IPS DF 19.7 (cell line): ENCODE measurements around the gene DENND6B.

Experiments used
- DNase-seq: peaks from one replicate; pipeline ENCODE4 v3.0.0-alpha.2; 2013; ENCODE audit warnings: low read depth, low spot score

DENND6B gene

DNA sequence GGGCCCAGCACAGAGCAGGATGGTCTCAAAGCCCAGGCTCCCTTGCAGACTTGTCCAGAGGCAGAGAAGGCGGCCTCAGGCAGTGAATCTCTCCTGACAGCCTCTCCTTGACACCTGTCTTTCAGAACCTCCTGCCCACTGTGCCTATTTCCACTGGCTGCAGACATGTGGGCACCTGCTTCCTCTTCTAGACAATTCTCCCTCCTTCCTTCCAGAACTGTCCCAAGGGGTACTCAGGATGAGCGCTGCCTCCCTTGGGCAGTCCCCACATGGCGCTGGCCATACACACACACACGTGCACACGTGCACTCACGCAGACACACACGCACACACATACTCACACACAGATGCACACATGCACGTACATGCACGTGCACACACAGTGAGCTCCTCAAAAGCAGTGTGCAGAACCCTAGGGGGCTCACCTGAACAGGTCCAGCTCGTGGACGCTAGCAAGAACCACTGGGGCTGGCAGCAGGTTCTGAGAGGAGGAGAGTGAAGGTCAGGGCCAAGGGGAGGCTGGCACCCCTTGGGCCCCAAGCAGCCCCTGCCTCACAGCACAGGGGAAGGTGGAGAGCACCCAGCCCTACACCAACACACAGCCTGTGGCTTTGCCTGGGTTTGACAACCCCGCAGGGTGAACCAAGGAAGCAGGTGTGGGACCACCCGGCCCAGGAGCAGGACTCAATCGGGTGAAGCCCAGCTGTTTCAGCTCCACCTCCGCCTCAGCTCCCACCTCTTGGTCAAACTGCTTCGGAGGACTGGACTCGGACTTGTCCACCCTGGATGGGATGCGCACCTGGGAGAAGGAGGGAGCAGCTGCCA lies 11.3 kb downstream of the DENND6B start:
- DNase-seq, result no peak

DNA sequence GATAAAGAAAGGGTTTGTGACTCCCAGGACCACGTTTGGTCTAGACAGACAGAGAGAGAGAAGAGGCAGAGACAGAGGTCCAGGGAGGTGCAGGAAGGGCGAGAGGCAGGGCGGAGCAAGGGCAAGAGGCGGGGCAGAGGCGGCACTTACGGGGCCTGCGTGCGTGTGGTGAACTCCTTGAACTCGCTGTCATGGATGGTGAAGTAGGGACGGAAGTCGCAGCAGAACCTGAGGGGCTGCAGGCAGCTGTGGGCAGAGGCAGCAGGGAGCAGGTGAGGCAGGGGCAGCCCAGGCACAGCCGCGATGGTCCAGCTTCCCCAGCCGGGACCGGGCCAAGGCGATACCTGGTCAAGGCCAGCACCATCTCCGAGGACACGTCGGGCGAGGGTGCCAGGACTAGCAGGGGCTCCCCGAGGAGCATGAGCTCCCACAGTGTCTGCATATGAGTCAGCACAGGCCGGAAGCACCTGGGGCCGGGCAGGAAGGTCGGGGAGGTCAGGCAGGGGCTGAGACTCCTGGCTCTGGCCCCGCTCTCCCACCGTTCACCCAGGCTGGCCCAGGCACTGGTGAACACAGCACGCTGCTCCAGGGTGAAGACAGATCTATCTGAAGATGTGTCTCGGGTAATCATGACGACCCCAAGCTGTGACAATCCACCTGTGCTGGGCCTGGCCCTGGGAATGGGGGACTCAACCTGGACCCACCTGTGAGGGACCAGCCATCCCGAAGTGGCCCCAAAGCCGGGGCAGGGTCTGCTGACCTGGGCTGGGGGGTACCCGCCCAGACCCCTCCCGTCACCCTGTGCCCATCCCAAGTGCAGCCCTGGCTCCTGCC lies 12.1 kb downstream of the DENND6B start:
- DNase-seq, result no peak

DNA sequence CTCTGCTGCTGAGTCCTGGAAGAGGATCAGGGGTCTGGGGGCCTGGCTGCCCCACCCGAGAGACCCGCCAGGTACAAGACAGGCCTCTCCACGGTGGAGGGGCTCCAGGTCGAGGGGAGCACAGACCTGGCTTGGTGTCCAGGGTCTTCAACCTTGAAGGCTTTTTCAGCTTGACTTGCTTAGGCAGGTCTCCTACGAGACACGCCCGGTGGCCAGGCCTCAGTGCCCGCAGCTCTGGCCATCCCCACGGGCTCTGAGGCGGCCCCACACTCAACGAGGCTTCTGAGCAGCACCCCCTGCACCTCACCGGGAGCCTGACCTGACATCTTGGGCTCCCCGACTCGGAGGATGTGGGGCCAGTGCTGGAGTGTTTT lies 12.7 kb downstream of the DENND6B start:
- no peak for DNase-seq

DNA sequence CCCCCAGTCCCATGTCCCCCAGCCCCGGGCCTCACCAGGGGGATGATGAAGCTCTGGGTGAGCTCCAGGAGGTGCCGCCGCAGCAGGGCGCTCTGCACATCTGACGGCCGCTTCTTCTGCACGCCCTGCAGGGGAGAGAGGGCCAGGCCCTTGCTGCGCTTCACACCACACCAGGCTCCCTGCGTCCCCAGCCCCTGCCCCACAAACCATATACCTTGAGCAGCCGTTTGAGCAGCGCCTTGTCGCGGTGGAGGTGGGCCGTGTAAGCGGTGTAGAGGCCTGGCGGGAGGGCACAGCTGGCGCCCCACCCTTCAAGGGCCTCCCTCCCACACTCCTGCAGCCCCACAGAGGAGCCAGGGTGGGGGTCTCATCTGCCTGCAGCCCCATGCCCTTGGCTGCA lies 13.2 kb downstream of the DENND6B start:
- DNase-seq, result no peak

DNA sequence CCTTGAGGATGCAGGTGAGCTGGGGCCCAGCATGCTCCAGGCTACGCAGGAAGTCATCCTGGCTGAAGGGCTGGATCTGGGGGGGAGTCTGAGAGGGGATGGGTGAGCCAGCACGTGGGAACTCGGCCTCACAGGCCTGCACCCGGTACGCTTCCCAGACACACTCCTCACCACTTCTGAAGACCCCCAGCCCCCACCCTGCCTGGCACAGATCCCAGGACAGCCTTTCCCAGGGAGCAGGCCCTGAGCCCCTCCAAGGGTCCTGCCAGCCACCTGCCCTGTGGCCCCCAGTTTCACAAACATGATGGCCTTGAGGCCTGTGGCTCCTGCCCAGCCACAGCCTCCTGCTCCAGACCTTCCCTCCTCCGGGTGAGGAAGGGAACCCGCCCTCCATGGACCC lies 13.8 kb downstream of the DENND6B start:
- no peak for DNase-seq

DNA sequence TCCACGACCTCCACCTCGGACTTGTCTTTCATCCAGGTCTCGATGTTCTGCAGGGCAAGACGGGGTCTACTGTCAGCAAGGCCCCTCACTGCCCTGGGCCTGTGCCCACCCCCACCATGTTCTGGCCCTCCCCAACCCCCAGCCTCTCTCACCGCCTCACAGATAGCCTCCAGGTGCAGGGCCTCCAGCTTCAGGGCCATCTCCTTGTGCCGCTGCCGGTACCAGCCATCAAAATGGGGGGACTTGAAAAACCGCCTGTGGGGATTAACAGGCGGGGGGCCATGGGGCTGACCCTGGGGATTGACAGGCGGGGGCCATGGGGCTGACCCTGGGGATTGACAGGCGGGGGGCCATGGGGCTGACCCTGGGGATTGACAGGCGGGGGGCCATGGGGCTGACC lies 14.4 kb downstream of the DENND6B start:
- no peak for DNase-seq

DNA sequence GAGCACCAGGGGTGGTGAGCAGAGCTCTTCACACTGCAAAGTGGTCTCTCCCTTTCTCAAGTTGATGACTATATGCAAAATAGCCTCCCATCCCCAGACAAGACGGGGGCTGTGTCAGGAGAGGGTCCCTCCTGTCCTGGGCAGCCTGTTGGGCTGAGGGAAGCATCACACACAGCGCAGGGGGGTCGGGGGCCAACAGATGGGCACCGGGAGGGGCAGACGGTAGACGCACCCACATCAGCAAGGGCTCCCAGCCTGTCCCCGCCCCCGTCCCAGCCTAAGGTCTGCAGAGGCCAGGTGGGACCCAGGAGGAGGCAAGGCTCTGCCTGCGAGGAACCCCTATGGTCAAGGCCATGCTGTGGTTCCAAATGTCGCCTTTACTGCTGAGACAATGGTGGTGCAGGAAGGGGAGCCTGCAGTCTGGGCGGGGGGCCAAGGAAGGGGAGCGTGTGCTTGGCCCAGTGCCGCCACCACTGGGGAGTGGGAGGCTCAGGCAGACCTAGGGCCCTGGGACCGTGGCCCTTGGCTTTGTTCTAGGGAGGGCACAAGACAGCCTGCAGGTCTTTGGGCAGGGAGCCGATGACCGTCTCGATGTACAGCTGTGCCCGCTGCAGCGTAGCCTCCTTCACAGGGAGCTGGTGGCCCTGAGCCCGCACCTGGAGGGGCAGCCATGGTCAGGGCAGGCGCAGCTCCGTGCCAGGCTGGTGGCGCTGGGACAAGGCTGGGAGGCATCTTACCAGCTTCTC lies 15.0 kb downstream of the DENND6B start:
- DNase-seq, result no peak

DNA sequence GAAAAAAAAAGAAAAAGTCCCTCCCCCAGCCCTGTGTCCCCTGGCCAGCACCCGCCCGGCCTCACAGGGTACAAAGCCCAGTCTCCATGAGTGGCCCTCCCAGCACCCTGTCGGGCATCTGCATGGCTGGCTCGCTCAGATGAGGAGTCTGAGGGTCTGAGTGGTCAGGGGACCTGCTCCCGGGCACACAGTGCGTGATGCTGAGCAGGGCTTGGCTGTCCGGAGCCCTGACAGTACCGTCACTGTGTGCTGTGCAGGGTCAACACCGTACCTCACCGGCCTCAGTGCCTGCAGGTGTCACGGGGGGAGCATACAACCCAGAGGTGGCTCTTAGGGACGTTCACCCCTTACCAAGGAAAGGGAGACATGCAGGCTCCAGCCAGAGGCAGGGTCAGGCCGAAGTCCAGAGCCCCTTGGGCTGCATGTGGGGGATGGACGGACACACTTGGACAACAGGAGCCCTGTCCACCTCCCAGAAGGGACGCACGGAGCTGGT lies 15.8 kb downstream of the DENND6B start:
- no peak for DNase-seq

DNA sequence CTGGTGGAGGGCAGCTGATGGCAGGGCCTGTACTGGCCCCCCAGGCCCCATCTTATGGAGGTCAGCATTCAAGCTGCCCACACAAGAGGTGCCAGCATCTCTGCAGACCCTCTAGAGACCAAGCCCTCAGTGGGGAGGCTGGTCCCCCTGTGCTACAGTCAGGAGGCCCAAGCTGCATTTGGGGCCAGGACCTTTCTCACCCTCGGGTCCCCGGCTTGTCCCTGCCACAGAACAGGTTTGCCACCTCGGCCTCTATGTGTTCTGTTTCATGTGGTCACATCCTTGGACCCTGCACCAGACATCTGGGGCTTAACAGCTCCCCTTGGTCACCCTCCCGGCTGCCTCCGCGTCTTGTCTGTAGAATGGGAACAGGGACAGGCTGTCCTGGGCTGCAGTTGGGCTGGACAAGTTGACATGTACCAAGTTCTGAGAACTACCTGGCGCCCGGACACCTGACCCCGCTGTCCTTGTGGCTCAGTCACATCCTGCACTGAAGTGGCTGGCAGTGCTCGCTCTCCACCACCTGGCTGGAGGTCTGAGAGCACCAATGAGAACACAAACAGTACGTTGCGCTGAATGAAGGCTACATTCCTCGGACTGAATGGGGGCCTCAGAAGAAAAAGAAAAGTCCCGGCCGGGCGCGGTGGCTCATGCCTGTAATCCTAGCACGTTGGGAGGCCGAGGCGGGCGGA lies 16.6 kb downstream of the DENND6B start:
- DNase-seq, result no peak

DNA sequence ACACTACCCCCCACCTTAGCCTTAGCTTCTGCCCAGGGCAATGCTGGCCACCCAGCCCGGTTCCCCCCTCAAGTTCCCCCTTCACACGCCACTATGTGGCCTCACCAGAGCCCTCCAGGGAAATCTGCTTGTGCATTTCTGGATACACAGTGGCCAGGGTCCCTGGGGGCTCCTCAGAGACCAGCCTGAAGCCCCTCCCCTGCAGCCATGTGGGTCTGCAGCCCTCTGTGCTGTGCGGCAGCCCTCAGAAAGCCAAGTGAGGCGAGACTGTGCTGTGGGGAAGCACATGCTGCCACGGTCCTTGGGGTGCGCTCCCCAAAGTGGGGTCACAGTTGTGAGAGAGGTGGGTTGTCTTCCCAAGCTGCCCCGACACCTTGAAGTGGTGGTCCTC lies 17.2 kb downstream of the DENND6B start:
- DNase-seq, result no peak

DNA sequence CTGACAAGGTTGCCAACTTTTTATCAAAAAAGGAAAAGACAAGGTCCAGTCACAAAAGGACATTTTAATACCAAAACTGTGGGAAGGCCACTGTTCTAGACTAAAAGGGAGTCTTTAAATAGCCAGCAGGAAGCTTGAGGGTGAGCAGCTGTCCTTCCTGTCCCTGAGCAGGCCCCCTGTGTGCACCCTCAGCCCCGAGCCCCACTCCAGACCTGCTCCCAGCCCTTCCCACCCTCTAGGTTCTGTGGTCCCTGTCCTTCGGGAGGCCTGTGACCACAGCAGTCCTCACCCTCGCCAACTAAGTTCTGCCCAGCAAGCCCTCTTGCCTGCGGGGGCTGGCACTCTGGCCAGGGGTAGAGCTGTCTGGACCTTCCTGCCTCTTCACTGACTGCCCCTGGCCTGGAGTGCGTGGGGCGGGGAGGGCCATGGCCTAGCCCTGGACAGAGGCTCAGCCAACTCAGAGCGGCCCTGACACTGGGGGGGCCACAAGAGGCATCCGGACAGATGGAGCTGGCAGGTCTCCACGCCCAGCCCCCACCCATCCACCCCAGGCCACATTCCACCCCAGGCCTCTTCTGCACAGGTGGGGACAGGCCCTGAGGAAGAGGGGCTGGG lies 17.7 kb downstream of the DENND6B start:
- no peak for DNase-seq

DNA sequence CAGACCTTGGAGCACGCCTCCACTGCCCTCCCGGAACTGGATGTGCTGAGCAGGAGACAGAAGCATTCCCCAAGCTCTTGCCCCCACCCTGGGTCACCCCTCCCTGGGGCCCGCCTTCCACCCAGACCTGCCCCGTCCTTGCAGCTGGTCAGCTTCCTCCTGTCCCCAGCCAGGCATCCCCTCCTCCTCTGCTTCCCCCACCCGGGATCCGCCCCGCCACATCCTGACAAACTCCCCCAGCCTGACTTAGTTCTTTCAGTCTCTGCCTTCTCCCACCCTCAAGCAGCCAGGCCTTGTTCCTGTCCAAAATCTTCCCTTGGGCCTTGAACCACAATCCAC lies 18.2 kb downstream of the DENND6B start:
- DNase-seq, result no peak

DNA sequence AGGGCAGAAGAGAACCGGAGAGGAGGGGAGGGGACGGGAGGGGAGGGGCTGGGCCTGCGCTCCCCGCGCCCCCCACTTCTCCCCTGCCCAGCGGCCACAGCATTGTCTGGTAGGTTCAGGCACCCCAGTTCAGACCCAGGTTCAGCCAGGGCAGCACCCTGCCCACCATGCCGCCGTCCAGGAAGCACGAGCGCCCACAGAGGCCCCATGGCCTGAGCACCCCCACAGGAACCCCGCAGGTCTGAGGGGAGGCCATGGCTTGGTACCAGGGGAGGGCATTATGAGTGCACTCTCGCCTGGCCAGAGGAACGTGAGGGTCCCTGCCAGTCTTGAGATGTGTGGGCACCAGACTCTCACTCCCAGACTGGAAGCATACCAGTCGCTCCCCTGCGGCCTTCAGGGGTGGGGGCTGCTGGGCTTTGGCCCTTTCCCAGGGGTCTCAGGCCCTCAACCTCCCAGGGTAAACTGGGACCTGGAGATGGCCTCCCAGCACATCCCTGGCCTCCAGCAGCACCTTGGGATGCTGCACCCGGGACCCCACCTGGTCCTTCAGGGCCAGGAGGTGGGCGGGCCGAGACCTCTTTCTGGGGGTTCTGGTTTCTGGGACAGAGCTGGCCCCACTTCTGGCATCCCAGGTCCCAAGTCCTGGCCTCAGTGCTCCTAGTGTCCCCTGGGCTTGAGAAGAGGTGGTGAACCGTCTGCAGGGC lies 18.8 kb downstream of the DENND6B start:
- DNase-seq, result no peak

DNA sequence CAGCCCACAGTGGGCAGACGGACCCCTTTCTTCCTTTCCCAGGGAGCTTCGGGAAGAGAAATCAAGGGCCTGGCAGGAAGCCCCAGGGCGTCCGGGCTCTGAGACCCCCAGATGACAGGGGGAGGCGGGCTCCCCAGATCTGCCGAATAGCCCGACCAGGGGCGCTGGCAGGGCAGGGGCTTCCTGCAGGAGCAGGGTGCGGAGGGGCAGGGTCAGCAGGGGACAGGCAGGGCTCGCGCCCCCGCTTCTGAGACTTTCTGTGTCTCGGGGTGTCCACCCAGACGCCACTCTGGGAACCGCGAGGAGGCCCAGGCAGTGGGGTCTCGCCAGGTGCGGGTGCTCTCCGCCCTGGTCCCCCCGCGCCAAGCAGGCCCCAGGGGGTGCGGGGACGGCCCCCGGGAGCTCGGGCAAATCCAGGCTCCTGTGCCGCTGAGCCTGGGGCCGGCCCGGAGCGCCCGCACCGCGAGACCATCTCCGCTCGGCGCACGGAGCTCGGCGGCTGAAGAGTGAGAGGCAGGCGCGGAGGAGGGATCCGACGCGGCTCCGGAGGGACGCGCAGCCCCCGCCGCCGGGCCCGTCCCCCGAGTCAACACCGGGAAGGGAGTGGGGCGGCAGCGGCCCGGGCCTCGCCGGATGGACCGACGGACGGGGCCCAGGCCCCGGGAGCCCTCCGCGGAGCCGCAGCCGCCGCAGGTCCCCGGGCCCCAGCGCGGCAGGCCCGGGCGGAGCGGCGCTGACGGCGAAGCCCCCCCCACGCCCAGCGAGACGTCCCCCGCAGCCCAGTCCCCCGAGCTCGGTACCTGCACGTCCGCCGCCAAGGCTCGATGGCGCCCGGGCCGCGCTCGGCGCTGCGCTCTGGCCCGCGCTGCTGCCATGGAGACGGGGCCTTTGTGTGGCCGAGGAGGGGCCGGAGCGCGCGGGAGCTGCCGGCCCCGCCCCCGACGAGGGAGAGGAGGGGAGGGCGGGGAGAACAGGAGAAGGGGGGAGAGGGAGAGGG lies 19.8 kb downstream of the DENND6B start, which contains the start of gene PLXNB2:
PLXNB2 (minus strand) TSS at position 894 of the 997 bp plus-strand sequence. CDS start 17,062 bp downstream, outside the sequence.
- no peak for DNase-seq

DNA sequence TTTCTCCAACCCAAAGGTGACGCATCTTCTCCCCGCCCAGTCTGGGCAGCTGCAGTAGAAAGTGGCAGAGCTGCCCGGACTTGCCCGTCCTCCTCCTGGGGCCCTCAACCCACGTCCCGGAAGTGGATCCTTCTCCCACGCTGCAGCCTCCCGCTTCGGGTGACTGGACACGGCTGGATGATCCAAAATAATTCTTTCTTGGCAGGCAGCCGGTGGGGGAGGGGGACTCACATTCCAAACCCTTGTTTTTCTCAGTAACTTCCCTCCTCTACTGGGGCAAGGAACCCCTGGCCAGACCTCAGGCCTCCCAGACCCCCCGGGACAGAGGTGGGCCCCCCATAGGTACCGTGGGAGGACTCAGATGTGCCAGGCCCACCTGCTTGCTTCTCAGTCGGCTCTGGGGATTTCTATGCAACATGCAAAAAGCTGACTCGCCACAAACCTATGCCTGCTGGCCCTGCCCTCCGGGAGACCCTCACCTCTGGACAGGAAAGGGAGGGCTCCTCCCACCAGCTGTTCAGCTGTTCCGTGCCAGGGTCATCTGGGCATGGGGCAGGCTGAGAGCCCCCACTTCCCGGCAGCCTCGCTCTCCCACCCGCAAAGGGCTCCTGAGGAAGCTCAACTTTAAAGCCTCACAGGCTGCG lies 20.8 kb downstream of the DENND6B start:
- DNase-seq, result no peak

DNA sequence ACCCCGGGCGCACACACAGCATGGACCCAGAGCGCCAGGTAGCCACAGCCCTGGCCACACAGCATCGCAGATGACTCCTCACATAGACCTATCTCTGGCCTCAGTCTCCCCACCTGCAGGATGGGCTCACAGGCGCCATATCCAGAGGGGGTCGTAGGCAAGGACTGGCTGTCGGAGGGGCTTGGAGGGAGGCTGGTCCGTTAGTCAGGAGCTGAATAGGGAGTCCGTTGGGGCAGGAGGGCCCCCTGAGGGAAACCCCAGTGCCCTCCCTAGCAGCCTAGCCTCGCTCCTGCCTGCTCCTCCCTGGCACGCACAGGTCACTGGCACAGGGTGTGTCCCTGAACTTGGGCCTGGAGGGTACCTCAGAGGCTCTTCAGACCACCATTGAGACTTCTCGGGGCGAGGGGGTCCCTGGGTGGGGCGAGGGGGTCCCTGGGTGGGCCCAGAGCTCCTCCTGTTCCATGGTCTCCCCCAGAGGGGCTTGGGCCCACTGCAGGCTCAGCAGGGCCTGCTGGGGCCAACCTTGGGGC lies 21.4 kb downstream of the DENND6B start:
- DNase-seq, result no peak

DNA sequence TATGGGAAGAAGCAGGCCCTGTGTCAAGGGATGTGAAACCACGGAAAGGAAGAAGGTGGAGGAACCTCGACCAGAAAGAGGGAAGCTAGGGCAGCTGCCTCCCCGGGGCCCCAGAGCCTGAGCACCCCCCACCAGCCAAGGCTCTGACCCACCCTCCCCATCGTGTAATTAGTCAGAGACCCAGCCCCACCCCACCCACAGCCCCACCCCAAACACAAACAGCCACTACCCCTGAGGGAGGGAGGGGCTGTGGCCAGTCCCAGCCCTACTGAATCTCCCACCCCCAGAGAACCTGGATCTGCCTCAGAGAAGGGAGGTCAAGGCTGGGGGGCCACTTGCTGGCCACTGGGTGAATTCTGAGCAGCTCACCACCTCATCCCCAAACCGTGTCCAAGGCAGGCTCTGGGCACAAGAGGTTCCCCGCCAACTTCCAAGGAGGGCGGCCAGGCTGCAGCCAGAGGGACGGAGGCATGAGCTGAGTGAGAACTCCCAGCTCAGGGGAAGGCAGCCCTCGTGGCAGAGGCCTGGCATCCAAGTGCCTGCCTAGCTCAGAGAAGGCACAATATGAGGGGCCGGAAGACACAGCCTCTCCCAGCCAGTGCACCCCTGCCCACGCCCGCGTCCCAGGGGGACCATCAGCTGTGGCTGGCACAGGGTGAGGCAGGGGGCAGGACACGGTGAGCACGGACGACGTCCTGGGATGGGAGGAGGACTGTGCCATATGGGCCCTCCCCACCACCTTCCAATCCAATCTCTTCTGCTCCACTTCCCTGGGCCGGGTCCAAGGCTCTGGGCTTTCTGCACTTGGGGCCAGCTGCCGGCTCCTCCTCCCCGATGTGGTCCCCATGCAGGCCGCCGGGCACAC lies 22.1 kb downstream of the DENND6B start:
- DNase-seq, result no peak
